Stimulated activated CD8-positive, alpha-beta memory T cell treated with anti-CD3 and anti-CD28 coated beads, Interleukin-12 subunit alpha, Interleukin-12 subunit beta, amount 100 ng/mL, for 24 hours (primary cell): Measurements from ENCODE around the gene PNPLA4.

Experiments used
- DNase-seq: peaks from one replicate; pipeline ENCODE4 v3.0.0-alpha.2; 2020; ENCODE audit errors: extremely low read depth

Gene PNPLA4

DNA sequence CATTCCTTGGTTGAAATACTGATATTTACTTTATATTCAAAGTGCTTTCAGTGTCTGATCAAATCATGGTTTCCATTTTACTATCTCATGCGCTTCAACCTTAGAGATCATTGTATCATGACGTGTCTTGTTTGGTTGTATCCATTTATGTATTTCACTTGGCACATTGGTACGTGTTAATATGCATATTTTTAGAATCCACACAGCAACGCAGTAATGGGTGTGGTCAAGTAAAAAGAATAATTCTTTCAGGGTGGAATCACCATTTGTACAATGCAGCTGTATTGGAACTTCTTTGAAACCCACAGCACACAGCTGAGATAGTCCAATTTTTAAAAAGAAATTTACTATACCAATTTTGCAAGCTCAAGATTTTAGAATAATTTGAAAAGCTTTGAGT, 55.2 kb downstream of the PNPLA4 start:
- no peak for DNase-seq

DNA sequence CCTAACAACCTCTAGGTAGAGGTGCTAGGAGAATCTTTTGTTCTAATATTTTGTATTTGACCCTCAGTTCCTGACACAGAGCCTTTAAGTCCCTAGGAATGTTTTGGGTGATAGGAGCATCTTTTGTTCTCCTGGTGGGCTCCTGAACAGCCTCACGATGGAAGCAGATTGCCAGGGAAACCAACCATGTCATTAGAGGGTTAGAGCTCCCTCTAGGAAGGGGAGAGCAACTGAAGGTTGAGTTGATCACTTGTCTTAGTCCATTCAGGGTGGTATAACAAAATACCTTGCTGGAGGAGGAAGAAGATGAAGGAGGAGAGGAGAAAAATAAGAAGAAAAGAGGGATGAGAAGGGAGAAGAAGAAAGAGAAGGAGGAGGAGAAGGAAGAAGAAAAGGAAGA, 75.0 kb downstream of the PNPLA4 start:
- DNase-seq: no peak
